Brain microvascular endothelial cell (primary cell): ENCODE measurements around the gene POLR3GL.
A peak's percentile ranks its signal among the peaks of the same experiment; 100 is the strongest.

Experiments used
- DNase-seq: peaks from one replicate; pipeline ENCODE4 v3.0.0-alpha.2; 2020
- H3K27ac ChIP-seq: fragments of 250-450 bp; sonication (Bioruptor Pico); 2 replicates; pipeline ENCODE4 v1.5.1; 2020; ENCODE audit warnings: mild to moderate bottlenecking, moderate library complexity
- H3K27me3 ChIP-seq: fragments of 250-450 bp; sonication (Bioruptor Pico); replicated peaks from 2 replicates; pipeline ENCODE4 v1.5.1; 2020; ENCODE audit warnings: mild to moderate bottlenecking
- H3K36me3 ChIP-seq: fragments of 250-450 bp; sonication (Bioruptor Pico); replicated peaks from 2 replicates; pipeline ENCODE4 v1.5.1; 2020; ENCODE audit warnings: mild to moderate bottlenecking
- H3K4me3 ChIP-seq: 2 replicates; pipeline ENCODE4 v1.5.1; 2011; ENCODE audit warnings: low read depth, mild to moderate bottlenecking, control low read depth, low read length, moderate library complexity
- in situ Hi-C: cut with HindIII; loops from 2 replicates; pipeline ENCODE4 v1.10.0; 2017; ENCODE audit warnings: low sequenced_read_pairs, low pct_ligation_motif_present
- TF ChIP-seq, protein P1 (sequence below): IDR thresholded peaks from 2 replicates; pipeline ENCODE4 v1.5.1; 2011; ENCODE audit warnings: low read depth, mild to moderate bottlenecking, moderate library complexity, low read length, control low read depth, inconsistent platforms; ENCODE audit errors: missing control alignments

POLR3GL gene, protein sequence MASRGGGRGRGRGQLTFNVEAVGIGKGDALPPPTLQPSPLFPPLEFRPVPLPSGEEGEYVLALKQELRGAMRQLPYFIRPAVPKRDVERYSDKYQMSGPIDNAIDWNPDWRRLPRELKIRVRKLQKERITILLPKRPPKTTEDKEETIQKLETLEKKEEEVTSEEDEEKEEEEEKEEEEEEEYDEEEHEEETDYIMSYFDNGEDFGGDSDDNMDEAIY

DNA sequence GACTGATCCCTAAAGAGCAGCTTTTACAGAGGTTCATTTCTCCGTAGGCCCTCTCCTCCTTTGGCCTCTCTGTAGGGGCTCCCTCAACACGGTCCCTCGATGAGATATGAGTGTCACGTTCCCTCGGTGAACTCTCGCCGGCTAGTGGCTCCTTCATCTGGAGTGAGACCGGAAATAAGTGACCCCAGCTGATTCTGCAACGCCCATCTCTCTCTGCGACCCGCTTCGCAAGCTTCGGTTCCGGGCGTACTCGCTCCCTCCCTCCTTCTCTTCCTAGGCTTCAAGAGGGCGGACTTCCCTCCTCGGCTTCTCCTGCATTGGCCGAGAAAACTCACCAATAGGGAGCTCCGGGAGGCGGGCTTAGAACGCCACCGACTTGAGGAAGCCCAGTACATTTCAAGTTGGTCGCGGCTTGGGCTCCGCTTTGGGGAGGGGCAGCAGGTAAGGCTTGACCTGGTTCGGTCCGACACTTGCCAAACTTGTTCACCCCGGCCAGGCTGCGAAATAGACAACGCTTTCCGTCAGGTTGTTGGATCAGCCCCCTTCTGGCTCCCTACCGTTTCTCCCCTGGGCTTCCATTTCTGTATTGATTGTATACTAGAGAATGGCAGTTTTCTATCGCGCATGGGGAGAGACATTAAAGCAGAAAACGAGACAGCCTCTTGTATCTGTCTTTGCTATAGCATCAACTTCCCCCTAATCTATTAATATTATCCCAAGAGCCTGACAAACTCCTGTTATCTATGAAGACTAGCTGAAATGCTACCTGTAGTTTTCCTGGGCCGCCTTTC is at the start of gene POLR3GL, which contains the start of gene ANKRD34A:
Gene POLR3GL, plus strand, starts transcription at position 363 of the 791 bp plus-strand sequence. CDS start 10,176 bp downstream, outside the sequence.
Gene ANKRD34A, minus strand, starts transcription at position 248 of the 791 bp plus-strand sequence. CDS start 2,816 bp downstream, outside the sequence.
- Histone ChIP-seq H3K36me3 (no peaks in the 10 kb centered on the region), H3K27me3 (no peaks in the 10 kb centered on the region), H3K4me3 (peak within 1 kb of the TSS; percentile 84), H3K27ac (peak within 1 kb of the TSS; percentile 57)
- DNase-seq = peak; percentile 93
- in situ Hi-C loops = no loop called here
- TF ChIP-seq, protein P1, sequence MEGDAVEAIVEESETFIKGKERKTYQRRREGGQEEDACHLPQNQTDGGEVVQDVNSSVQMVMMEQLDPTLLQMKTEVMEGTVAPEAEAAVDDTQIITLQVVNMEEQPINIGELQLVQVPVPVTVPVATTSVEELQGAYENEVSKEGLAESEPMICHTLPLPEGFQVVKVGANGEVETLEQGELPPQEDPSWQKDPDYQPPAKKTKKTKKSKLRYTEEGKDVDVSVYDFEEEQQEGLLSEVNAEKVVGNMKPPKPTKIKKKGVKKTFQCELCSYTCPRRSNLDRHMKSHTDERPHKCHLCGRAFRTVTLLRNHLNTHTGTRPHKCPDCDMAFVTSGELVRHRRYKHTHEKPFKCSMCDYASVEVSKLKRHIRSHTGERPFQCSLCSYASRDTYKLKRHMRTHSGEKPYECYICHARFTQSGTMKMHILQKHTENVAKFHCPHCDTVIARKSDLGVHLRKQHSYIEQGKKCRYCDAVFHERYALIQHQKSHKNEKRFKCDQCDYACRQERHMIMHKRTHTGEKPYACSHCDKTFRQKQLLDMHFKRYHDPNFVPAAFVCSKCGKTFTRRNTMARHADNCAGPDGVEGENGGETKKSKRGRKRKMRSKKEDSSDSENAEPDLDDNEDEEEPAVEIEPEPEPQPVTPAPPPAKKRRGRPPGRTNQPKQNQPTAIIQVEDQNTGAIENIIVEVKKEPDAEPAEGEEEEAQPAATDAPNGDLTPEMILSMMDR = no peak

DNA sequence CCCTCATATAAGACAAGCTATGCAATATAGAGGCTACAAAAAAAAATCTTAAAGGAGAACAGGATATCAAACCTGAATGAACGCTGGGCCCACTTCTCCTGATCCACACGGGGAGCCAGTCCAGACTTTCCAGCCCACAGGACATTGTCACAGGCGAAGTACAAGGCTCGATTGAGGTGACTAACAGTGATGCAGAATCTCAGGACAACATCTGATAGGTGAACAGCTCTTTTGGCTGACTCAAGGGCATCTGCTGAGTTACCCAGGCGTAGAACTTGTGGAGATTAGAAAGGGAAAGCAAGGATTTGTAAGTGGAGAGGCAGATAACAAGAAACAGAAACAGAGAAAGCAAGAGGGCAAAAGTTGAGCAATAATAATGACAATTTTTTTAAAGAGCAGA is 47.7 kb upstream of the POLR3GL start:
- H3K27ac ChIP-seq = no peak overlapping the region
- H3K4me3 ChIP-seq = no peak overlapping the region
- peaks cover 16% of the 10 kb centered on the region for H3K36me3 ChIP-seq
- peak; percentile 13 for DNase-seq
- H3K27me3 ChIP-seq = no peaks in the 10 kb centered on the region
- TF ChIP-seq, protein P1 = no peak
- in situ Hi-C loops = no loop called here

DNA sequence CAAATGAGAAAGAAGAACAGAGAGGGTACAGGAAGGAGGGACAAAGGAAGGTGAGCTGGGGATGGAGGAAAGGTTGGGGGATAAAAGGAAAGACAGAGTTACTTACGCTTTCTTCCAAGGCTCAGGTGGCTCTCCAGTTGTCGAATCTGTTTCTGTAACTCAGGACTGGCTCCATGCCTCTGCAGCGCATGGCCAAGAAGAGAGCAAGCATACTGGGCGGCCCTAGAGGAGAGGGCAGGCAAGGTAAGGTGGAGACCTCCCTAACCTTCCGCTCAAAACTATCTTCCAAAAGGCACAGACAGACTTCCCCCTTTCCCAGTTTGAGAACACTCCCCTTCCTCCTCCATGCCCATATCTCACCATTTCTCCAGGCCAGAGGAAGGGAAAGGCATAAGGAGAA is 46.9 kb upstream of the POLR3GL start:
- no peak for DNase-seq
- H3K27me3 ChIP-seq = no peaks in the 10 kb centered on the region
- peaks cover 11% of the 10 kb centered on the region for H3K36me3 ChIP-seq
- H3K4me3 ChIP-seq = peak overlapping the region; percentile 92
- no peak overlapping the region for H3K27ac ChIP-seq
- TF ChIP-seq, protein P1 = no peak
- in situ Hi-C loops = no loop called here

DNA sequence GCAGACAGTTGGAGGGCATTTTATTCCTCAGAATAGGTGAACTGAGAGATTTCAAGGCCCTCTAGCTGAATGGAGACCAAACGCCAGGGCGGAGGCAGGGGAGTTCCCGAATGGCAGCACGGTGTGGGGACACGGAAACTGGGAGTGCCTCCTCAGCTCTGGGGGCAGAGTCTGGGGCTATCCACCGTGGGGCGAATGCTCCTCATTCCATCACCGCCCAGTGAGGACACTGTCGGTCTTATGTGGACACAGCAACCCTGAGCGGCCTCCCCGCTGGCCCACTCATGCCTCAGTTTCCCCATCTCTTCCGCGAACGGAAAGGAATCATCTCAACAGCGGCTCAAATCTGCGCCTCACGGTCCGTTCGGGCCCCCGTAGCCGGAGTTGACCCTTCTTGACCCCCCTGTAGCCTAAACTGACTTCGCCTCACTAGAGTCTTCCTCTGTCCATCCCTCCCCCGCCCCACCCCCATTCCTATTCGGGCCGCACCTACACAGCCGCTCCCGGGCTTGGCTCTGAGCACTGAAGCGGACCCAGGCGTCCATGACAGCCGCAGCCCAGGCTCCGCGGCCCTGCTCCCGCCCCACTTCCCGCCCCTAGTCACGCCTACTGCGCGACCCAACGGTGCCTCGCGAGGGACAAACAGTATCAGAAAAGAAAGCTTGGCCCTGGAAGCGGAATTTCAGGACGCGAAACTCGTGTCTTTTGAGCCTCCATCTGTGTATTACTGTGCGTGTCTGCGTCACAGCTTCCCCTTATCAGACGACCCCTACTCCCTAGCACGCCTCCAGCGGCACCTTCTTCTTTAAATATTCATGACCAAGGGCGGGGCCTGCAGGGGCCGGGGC is 46.1 kb upstream of the POLR3GL start, which contains the start of gene PEX11B:
Gene PEX11B, minus strand, starts transcription at position 574 of the 848 bp plus-strand sequence. Its CDS starts 29 bp downstream, at position 545.
- Histone ChIP-seq H3K4me3 (peak within 1 kb of the TSS; percentile 92), H3K27ac (peak within 1 kb of the TSS; percentile 89), H3K27me3 (no peaks in the 10 kb centered on the region), H3K36me3 (peaks cover 8% of the 10 kb centered on the region)
- peak; percentile 87 for DNase-seq
- TF ChIP-seq, protein P1 = no peak
- in situ Hi-C loops = no loop called here
